ENCODE data around the gene XPNPEP1.
A peak's percentile ranks its signal among the peaks of the same experiment; 100 is the strongest.

XPNPEP1 gene

GRCh38 chr10:109947111-109947920 lies 24.0 kb upstream of the XPNPEP1 start:
- no peak for DNase-seq

DNA sequence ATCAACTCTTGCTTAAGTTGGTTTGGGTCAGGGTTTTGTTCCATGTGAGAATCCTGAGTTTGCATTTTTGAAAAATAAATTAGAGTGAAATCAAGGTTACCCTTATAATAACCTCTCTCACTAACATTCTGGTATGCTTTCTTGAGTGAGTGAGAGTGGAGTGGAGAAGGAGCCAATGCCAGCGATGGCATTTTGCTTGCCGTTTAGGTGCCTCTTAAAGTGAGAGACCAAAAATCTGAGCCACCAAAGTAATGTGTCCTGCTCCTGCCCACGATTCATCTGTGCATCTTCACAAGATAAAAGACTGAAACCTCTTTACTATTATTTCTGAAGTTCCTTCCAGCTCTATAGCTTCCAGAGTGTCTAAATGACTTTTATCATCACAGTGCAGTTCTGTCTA lies 23.4 kb upstream of the XPNPEP1 start:
- no peak for DNase-seq

DNA sequence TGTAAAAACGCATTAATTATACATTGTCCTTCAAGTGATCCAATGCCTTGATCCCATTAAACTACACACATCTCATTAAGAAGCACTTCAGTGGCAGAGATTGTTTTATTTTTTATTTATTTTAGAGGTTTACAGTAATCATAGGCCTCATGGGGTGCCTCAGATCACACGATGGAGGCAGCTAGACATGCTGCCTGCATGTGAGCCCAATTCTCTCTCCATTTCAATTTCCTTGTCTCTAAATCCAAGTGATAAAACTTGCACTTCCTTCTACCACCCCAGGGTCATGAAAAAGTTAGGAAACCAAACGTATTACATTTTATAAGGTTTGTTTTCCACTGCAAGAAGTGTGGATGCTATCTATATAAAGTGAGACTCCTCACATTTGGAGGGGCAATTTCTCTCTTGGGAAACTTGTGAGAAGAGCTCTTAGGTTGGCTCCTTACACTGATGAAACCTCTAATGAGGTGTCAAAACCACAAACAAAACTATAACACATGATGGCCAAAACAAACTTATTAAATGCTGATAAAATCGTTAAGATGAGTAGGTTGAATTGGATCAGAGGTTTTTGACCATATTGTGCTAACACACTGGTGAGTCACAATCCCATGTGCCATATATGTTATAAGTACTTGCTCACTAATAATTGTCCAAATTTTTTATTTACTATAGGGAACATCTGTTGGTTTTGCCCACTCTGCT lies 22.3 kb upstream of the XPNPEP1 start:
- DNase-seq: no peak

GRCh38 chr10:109944613-109945012 lies 21.3 kb upstream of the XPNPEP1 start:
- DNase-seq: no peak

- DNase-seq: no peak
Observed at GRCh38 chr10:109941236-109941862, 18.0 kb upstream of the XPNPEP1 start.

GRCh38 chr10:109940553-109940952 lies 17.2 kb upstream of the XPNPEP1 start:
- no peak for DNase-seq

DNA sequence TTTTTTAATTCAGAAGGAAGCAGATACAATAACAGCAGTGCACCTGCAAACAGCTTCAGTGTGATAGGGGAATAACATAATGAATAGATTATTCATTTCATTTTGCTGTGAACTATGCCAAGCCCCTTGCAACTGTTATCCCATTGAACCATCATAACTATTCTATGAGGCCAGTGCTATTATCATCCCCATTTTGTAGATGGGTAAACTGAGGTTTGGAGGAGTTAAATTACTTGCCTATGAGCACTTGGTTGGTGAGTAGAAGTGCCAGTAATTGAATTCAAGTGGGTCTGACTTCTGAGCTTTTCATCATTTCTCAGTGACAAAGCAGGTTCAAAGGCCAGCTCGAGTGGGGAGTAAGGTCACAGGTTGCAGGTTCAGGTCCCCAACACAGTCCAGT lies 16.8 kb upstream of the XPNPEP1 start:
- no peak for DNase-seq

DNA sequence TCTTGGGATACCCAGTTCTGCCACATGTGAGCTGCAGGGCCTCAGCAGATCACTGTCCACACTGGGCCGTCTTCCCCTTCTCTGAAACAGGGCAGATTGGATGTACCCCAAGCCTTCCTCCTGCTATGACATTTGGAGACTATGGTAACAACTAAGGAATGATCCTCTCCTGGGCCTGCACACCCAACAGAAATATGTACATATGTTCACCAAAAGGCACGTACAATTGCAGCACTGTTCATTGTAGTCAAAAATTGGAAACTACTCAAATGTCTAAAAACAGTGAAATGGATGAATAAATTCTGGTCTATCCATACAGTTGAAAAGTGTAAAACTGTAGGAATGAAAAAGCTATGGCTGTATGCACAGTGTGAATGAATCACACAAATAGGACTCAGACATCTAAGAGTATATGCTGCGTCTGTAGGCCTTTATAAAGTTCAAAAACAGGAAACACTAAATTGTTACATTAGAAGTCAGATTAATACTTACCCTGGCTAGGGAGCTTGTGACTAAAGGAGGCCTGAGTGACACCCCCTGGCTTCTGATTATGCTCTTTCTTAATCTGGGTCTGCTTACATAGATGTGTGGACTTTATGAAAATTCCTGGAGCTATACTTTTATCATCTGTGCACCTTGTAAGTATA lies 16.1 kb upstream of the XPNPEP1 start:
- no peak for DNase-seq

- no peak for DNase-seq
Observed at GRCh38 chr10:109937460-109938065, 14.3 kb upstream of the XPNPEP1 start.

- DNase-seq: peak; percentile 34
Observed at GRCh38 chr10:109934958-109935793, 11.9 kb upstream of the XPNPEP1 start.

- peak; percentile 6 for DNase-seq
Observed at GRCh38 chr10:109933984-109934565, 10.8 kb upstream of the XPNPEP1 start.

- no peak for DNase-seq
Observed at GRCh38 chr10:109932968-109933367, 9.7 kb upstream of the XPNPEP1 start.

DNA sequence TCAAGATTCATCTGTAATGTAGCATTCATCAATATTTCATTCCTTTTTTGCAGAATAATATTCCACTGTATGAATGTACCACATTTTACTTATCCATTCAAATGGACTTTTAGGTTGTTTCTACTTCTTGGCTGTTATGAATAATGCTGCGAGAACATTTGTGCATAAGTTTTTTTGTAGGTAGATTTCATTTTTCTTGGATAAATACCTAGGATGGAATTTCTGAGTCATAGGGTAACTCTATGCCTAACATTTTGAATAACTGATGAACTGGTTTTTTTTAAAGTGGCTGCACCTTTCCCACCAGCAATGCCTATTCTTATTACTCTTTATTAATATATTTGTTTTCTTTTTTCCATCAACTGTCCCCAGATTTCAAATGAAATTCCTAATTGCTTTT lies 9.1 kb upstream of the XPNPEP1 start:
- no peak for DNase-seq

GRCh38 chr10:109931163-109931562 lies 7.9 kb upstream of the XPNPEP1 start:
- DNase-seq: no peak

DNA sequence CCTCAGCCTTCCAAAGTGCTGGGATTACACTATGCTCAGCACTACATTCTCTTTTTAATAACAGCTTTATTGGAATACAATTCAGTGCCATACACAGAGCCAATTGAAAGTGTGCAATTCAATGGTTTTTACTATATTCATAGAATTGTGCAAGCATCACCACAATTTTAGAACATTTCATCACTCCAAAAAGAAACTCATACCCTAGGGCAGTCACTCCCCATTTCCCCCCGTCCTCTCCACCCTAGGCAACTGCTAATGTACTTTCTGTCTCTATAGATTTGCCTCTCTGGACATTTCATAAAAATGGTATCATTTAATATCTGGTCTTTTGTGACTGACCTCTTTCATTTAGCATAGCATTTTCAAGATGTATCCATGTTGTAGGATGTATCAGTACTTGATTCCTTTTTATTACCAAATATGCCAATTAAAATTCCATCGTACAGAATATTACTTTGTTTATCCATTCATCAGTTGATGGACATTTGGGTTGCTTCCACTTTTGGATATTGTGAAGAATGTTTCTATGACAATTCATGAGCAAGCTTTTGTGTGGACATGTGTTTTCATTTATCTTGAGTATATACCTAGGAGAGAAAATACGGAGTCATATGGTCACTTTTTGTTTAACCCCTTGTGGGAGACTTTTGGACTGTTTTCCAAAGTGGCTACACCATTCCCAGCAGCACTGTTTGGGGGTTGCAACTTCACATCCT lies 6.3 kb upstream of the XPNPEP1 start:
- DNase-seq: no peak

DNA sequence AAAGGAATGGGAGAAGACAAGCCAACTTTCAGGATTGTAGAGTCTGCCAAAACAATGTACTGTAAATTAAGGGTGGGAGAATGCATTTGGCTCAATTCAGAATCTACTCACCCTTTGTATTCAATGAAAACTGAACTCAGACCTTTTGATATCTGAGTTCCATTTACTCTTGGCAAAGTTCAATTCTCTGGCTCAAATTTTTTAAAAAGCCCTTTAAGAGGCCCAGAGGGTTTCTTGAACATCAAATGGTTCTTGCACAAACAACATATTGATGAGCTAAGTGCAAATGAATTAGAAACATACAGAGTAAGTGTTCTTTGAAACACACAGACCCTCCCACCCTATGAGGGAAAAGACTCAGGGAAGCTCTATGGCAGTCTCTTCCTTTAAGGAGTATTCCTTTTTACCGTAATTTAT lies 5.2 kb upstream of the XPNPEP1 start:
- no peak for DNase-seq

GRCh38 chr10:109926825-109927224 lies 3.5 kb upstream of the XPNPEP1 start:
- DNase-seq: no peak

DNA sequence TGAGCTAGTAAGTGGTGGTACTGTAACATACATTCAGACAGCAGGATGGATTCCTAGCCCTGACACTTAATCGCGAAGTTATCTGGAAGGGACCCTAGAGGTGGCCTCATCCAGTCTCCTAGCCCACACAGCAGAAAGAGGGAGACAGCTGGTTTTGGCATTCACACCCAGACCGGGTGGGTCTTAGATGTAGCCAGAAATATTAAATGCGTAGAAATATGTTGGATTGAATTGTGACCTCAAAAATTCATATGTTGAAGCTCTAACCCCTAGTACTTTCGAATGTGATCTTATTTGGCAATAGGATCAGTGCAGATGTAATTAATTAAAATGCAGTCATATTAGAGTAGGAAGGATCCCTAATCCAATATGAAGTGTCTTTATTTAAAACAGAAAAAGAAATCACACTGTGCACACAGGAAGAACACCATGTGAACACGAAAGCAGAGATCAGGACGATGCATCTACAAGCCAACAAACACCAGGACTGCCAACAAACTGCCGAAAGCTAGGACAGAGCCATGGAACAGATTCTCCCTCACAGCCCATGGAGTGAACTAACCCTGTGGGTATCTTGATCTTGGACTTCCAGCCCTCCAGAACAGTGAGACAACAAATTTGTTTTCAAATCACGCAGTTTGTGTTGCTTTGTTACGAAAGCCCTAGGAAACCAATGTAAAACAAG lies 2.9 kb upstream of the XPNPEP1 start:
- no peak for DNase-seq

DNA sequence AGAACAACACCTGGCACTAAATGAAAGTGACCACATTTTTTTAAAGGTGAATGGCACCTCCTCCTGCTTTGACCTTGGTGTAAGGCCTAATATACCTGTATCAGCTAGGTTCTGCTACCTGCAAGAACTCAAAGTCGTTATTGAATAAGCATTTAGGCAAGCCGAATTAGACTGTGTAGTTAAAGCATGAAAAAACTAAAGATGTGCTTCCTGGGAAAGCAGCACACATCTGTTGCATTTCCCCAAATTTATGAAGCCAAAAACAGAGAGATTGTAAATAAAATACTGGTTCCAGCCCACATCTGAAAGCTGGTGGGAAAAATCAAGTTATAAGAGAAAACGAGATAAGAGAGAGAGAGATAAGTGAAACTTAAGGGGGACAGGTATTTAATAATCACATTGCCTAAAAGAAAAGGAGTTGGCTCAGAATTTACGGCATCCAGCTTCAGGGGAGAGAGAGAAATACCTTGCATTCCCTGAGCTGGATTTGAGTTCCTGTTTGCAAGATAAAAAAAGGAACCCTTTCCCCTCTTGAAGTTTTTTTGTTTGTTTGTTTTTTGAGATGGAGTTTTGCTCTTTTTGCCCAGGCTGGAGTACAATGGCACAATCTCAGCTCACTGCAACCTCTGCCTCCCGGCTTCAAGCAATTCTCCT lies 1.8 kb upstream of the XPNPEP1 start:
- DNase-seq: no peak

DNA sequence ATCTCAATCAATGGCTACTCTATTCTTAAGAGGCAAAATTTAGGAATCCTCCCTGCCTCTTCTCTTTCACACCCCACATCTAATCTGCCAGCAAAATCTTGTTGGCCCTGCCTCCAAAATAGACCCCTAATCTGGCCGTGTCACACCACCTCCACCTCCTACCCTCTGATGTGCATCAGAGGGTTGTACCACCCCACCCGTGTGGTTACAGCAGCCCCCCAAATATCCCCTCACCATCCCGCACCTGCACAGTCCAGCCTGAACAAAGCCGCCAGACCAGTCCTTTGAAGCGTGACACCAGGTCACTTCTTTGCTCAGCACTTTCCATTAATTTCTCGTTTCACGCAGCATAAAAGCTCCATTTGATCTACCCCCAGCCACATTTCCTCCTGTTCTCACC lies 776 bp upstream of the XPNPEP1 start:
- no peak for DNase-seq
